Measurements from ENCODE around the gene OSCP1.

DNA sequence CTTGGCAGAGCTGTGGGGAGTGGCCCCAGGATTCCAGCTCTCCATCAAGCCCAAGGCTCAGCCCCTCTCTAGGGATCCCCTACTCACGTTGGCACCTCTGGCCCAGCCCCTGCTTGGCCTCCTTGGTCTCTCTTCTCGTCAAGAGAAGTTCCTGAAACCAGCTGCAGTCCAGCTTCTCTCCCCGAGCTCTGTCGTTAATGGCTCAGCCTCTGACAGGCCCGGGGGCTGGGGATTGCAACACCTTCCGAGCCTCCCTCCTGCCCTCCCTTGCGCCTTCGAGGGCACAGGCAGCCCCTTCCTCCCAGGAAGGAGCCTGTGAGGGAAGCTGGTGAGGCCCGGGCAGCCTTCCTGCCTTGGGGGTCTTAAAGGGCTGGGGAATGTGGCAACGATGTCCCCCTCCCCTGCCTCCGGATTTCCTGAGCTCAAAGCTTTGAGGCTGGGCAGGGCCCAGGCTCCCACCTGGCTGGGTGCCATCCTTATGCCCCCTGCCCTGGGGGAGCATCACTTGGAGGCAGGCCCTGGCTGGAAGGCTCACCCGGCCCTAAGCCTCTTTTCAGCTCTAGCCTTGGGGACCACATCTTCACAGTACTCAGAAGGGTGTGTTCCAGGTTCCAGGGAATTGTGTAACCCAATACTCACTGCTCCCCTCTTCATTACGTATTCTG lies 32.6 kb upstream of the OSCP1 start, which contains the start of gene CSF3R:
- TF ChIP-seq EZH2 (IDR thresholded peaks at IDR 0.05; ENCODE audit: insufficient read depth, poor library complexity, severe bottlenecking), result no peak
- TF ChIP-seq EZH2phosphoT487 (IDR thresholded peaks at IDR 0.05; ENCODE audit: insufficient read depth, low read depth), result no peak
